Transverse colon (tissue), 3 donors: Measurements from ENCODE around the gene THRA.

Source experiments
- CTCF ChIP-seq, 5 experiments: fragments of 200-600 bp in 3 of 5; fragments of 450-650 bp in 2 of 5; sonication (generic) in 3 of 5; IDR thresholded peaks; 1 replicate in 2 of 5; 2 replicates in 3 of 5; pipeline ENCODE4 v1.5.1; 2016 to 2017; ENCODE audit warnings: antibody characterized with exemption in 5 of 5, inconsistent platforms in 3 of 5, mild to moderate bottlenecking in 2 of 5, moderate library complexity in 1 of 5
- POLR2A ChIP-seq: fragments of 450-650 bp; IDR thresholded peaks from one replicate; pipeline ENCODE4 v1.6.1; 2016; ENCODE audit warnings: antibody characterized with exemption, mild to moderate bottlenecking, moderate library complexity

GRCh38 chr17:40072735-40073346 lies 10.1 kb downstream of the THRA start:
- TF ChIP-seq CTCF (IDR thresholded peaks at IDR 0.05) (peak in 1 of 5 experiments; percentile 34), POLR2A (peak; percentile 54)
